EL (cell line): ENCODE data around the gene SPPL3.
"Not testable (repeated sequence)": the region's sequence is repeated elsewhere in the genome, so short reads cannot be mapped to it uniquely, and the experiment has no call there.

Experiments used
- DNase-seq: peaks from one replicate; pipeline ENCODE4 v3.0.0-alpha.2; 2016

Gene SPPL3

DNA sequence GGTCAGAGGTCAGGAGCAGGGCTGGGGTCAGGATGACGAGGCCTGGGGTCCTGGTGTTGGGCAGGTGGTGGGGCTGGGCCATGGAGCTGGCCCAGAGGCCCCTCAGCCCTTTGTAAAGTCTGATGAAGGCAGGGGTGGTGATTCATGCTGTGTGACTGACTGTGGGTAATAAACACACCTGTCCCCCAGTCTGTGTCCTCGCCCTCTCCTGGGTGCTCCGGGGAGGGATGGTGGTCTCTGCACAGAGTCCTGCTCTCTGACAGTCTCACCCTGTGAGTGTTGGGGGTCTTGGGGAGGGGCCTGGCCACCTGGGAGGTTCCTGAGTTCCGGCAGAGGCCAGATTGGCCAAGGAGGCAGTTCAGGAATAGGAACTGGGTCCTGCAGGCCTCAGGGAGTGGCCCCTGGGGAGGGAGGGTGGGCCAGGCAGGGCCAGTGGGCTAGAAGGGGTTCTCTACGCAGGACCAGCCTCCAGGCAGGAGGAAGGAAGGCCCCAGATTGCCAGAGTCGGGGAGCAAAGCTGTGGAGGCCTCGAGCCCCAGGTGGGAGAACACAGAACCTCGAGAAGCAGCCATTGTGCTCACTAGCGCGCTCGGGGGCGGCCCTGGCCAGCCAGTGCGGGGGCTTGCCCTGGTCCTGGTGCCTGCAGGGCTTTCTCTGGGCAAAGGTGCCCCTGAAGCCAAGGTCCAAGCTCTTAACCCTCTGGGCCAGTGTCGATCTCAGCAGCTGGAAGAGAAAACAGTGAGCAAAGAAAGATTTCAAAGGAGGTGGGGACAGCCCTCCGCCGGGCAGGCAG lies 164.1 kb downstream of the SPPL3 start:
- no peak for DNase-seq

GRCh38 chr12:120739031-120739762 lies 165.0 kb downstream of the SPPL3 start:
- no peak for DNase-seq

- DNase-seq = no peak
These were observed 165.7 kb downstream of the SPPL3 start for GRCh38 chr12:120738252-120739030.

DNA sequence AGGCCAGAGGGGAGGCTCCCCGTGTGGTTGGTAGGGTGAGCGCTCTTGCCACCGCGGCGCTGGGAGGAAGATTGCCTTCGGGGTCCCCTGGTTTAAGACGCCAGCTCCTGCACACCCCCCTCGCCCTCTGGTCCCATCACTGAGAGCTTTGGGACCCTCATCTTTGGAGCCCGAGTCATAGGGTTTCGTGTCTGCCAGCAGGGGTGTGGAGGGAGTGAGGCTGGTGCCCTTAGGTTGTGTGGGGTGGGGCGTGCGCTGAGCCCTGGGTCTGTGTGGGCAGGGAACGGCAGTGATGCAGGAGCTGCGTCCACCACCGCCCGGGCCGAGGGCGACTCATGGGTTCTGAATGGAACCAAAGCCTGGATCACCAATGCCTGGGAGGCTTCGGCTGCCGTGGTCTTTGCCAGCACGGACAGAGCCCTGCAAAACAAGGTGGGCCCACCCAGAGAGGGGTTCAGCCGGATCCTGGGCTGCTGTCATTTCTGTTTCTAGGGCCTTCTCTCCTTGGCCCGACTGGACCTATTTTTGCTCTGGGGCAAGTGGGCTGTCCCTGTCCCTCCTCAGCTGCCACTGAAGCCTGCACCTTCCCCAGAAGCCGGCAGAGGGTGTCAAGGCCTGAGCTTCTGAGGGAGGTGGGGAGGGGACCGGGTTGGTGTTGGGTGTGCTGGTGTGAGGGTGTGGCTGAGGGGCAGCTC lies 166.5 kb downstream of the SPPL3 start:
- no peak for DNase-seq

- DNase-seq = no peak
These were observed 167.5 kb downstream of the SPPL3 start for GRCh38 chr12:120736404-120737331.

- DNase-seq = no peak
These were observed 169.0 kb downstream of the SPPL3 start for GRCh38 chr12:120735181-120735580.

DNA sequence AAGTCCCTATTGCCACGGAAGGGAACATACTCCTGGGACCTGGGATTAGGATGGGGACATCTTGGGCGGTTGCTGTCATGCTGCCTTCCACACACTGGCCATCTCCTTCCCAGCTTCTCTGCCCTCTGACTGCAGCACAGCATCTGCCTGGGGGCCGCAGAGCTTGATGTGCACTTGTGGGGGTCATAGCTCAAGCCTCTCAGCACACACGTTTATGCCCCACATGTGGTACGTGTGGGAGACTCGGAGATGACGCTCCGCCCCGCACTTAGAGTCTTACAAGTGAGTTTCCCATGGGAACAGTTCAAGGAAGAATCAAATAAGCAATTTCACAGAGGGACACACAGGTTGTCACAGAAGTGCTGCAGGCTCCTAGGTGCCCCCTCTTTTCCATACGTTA lies 169.9 kb downstream of the SPPL3 start:
- no peak for DNase-seq

DNA sequence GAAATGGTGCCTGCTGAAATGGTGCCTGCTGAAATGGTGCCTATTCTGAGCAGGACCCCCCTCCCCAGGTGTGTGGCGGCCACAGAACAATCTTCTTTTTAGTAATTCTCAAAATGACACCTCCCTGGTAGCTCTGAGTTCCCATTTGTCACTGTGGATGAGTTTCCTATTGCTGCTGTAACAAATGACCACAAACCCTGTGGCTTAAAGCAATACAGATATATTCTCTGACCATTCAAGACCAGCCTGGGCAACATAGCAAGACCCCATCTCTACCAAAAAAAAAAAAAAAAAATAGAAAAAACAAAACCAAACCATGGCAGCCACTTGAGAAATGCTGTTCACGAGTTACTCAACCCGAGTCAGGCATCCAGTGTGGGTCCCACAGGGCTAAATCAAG lies 170.6 kb downstream of the SPPL3 start:
- no peak for DNase-seq

GRCh38 chr12:120732198-120732597 lies 172.0 kb downstream of the SPPL3 start:
- DNase-seq = not testable (repeated sequence)

DNA sequence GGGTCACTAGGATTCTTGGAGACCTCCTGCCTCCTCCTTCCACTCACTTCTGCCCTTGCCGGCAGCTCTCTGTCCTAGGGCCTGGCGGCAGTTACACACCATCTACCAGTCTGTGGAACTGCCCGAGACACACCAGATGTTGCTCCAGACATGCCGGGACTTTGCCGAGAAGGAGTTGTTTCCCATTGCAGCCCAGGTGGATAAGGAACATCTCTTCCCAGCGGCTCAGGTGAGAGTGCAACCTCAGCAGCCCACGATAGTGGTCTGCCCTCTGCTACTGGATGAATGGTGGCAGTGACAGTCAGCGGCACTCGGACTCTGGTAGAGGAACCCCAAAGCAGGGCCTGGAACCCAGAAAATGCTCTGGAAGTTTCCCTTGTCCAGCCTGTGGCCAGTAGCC lies 177.2 kb downstream of the SPPL3 start:
- no peak for DNase-seq

DNA sequence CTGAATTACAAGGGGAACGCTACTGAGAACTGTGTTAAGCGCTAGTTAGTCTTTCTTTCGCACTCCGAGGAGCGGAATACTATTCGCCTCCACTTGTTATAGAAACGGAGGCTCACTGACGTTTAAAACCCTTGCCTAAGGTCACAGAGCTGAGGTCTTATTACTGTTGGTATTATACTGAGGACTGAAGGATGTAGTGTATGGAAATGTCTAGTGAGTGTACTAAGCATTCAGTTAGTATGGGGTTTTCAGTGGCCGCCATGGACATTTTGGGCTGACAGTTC lies 177.7 kb downstream of the SPPL3 start:
- no peak for DNase-seq

DNA sequence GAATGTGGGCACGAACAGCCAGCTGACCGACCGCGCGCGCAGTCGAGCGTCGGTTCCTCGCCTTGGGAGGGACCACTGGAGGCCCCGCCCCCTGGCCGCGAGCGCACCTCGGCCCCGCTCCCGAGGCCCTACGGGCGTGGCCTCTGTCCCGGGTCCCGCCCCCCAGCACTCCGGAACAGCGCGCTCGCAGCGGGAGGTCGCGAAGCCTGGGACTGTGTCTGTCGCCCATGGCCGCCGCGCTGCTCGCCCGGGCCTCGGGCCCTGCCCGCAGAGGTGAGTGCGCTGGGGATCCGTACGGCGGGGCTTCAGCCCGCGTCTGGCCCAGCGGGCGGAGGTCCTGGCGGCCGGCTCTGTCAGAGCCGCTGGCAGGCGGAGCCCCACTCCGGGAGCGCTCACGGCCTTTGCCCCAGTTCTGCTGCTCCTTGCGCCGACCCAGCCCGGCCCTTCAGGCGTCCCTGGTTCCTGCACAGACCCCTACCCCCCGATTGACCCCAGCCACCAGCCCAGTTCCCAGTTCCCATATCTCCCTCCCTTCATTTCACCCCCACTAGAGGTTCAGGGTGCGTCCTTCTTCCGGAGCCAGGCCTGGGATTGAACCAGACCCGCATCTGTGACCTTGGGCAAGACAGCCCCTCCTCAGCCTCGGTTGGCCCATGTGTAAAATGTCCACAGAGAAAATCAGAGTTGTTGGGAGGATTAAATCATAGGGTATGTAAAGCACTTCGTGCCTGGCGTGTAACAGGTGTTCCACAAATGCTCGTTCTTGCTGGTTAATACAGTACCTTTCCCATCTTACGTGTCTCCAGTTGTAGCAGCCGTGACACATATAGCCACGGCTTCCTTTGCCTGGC lies 178.3 kb downstream of the SPPL3 start, which contains the start of gene ACADS:
ACADS (plus strand) TSS at position 168 of the 851 bp plus-strand sequence; CDS start at position 228, 60 bp downstream.
- DNase-seq = peak; percentile 85

GRCh38 chr12:120725151-120725658 lies 179.0 kb downstream of the SPPL3 start:
- no peak for DNase-seq

DNA sequence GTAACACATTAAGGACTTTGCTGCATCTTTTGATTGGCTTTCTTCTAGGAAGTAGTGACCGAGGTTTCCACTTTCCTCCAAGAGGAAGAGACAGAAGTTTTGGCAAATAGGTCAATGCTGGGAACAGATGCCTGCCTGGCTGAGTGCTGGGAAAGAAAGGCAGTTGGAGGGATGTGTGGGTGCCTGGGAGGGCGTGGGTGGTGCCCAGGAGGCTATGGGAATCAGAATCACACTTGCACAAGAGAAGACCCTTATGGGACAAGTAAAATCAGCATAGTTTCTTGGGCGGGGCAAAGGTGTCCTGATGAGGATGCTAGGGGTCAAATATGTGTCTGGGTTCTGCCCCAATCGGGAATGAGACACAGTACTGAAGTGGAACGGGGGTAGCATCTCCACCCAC lies 179.4 kb downstream of the SPPL3 start:
- no peak for DNase-seq

GRCh38 chr12:120722784-120723183 lies 181.4 kb downstream of the SPPL3 start:
- DNase-seq = no peak

- DNase-seq = no peak
These were observed 182.3 kb downstream of the SPPL3 start for GRCh38 chr12:120721866-120722265.

GRCh38 chr12:120720987-120721801 lies 183.0 kb downstream of the SPPL3 start:
- DNase-seq = no peak

- DNase-seq = peak; percentile 51
These were observed 183.7 kb downstream of the SPPL3 start for GRCh38 chr12:120720234-120720986.
